Activated CD8-positive, alpha-beta memory T cell treated with anti-CD3 and anti-CD28 coated beads for 4 hours (primary cell): ENCODE results near the gene RBPJ.
A peak's percentile ranks its signal among the peaks of the same experiment; 100 is the strongest.
"Not testable (repeated sequence)": the region's sequence is repeated elsewhere in the genome, so short reads cannot be mapped to it uniquely, and the experiment has no call there.

ENCODE experiments used
- DNase-seq, 2 donors: peaks; one replicate each; pipeline ENCODE4 v3.0.0-alpha.2; 2020; ENCODE audit warnings: low read depth in 2 of 2

The RBPJ gene

DNA sequence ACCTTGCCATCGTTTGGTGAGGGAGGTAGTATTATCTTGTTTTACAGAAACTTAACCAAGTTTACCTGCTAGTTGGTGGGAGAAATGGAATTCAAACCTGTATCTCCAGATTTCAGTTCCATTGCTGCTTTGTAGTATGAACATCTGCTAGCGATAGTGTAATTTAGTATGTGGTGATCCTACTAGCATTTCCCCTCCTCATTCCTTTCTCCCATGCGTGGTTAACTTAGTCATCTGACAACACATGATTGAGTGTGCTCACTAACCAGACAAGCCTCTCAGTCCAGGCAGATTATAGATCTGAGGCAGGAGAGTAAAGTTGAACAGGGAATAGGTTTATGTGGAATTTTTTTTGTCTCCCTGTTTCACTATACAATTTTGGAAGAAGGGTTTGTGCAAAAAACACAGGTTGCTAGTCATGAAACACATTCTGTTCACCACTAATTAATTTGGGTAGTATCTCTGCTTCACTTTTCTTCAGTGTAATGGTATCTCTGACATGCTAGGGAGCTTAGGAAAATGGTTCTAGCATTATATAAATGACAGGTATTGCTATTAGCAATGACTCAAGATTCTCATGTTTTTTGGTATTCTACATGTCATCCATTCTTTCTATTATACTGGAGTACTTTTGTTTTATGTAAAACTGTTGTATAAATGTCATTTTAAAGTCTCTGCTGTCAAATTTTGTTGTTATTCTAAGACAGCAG, 21.7 kb downstream of the RBPJ start:
- DNase-seq, result no peak

DNA sequence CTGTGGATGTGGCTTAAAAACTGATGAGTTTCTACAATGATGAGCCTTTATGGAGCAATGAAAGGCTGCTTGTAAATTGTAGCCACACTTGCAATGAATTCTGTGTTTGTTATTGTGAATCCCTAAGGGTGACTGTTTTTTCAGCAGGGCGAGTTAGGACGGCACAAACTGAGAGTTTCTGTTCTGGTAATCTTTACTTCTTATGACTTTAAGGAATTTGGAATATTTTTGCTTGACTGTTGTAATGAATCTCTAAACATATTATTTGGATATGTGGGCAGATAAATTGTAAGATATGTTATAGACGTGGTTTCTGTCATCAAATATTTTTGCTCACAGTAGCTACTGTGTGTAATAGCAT, 22.2 kb downstream of the RBPJ start:
- DNase-seq, result no peak

GRCh38 chr4:26344901-26345564, 24.2 kb downstream of the RBPJ start:
- DNase-seq, result no peak

DNA sequence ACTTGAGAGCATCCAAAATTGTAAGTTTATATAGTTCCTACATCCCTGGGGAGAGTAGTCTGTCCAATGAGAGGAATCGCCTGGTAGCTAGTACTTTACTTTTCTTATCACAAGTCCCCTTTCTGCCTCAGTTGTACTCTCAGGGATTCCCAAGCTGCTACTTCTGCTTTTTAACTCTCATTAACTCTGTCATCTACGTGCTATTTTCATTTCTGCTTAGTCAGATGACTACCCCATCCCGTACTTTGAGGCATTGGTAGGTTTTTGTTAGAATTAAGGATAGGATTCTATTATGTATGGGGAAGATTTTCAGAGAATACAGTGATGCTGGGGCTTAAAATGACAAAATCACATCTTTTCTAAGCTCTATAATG, 24.7 kb downstream of the RBPJ start:
- no peak for DNase-seq

DNA sequence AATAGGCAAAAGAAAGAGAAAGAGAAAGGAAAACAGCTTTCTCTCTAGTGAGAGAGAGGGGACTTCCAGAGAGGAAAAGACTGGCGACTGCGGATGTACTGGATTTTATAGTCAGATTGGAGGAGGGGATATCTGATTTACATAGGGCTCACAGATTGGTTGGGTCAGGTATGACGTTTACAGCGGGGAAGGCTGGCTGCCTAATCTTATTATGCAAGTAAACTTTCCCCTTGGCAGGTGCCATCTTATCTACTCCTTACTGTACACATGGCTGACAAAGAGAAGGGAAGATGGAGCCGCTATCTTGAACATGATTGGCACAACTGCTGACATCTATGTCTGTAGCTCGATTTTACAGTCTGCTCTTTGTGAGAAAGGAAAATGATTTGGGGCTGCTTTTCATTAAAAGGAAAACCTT, 25.4 kb downstream of the RBPJ start:
- DNase-seq, result no peak

GRCh38 chr4:26349496-26349895, 28.7 kb downstream of the RBPJ start:
- no peak for DNase-seq

DNA sequence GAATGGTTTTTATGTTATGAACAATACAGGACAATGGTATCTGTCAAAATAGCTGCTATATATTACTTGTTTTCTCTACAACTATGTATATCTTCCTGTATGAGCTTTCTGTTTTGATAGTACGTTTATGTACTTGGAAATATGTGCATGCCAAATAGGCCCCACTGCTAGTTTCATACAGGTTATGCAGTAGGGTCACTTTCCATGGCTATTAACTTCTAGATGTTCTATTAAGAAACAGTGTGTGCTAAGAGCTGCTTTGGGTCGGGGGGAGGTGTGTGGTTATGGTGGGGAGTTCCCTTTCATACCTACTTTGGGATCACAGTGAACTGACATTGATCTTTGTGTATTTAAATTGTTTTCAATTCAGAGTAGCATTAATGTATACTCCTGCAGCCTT, 30.9 kb downstream of the RBPJ start:
- no peak for DNase-seq

DNA sequence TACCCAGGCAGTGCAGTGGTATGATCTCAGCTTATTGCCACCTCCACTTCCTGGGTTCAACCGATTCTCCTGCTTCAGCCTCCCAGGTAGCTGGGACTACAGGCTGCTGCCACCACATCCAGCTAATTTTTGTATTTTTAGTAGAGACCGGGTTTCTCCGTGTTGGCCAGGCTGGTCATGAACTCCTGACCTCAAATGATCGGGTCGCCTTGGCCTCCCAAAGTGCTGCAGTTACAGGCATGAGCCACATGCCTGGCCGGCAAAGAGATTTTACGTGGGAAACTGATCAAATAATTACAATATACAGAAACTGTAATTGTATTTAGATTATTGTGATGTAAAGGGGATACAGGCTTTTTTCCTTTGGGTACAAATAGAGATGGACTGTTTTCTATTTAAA, 33.7 kb downstream of the RBPJ start:
- no peak for DNase-seq

- DNase-seq, result no peak
Observed at GRCh38 chr4:26355392-26356052, 34.7 kb downstream of the RBPJ start.

DNA sequence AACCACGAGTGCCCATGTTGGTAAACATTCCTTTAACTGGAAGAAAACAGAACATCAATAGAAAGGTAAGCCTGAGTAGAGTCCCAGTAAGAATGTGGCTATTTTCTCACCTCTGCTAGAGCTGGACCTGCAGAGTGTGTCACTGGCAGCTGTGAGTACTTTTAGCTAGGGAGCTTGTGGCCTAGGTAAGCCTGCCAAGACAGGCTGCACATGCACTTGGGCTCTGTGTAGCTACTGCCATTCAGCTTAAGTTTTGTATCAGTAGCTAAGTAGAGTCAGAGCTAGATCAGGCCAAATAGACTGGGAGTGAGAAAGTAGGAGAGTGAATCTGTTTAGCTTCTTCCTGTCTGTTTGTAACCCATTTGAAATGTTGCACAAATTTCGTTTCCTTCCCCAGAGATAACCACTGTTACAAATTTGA, 35.3 kb downstream of the RBPJ start:
- no peak for DNase-seq

DNA sequence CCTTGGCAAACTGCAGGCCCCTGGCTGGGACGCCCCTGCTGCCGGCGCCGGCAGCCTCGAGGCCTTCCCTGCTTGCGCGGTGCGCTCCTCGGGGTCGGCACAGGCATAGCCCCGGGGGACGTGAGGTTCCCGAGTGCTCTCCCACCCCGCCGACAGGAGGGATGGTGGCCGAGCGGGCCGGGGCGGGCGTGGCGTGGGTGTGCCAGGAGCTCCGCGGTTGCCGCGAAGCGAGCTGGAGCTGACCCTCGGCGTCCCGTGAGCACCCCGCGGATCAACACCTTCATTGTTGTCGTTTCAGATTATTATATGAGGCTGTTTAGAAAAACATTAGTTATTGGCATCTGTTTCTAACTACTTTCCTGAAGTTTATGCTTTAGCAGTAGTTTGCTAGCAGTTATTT, 38.7 kb downstream of the RBPJ start:
- DNase-seq, result not testable (repeated sequence)

DNA sequence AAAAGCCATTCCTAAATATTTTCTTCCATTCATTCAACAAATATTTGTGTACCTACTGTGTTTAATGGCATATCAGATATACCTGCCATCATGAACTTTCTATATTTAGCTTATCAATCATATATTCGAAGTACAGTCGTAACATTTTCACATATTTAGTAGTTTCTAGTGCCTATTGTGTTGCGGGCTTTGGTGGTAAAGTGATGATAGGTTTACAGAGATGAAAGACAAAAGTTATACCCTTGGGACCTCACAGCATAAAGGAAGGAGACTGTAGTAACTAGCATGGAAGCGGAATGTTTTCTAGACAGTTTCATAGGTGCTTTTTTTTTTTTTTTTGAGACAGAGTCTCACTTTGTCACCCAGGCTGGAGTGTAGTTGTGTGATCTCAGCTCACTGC, 39.5 kb downstream of the RBPJ start:
- no peak for DNase-seq

DNA sequence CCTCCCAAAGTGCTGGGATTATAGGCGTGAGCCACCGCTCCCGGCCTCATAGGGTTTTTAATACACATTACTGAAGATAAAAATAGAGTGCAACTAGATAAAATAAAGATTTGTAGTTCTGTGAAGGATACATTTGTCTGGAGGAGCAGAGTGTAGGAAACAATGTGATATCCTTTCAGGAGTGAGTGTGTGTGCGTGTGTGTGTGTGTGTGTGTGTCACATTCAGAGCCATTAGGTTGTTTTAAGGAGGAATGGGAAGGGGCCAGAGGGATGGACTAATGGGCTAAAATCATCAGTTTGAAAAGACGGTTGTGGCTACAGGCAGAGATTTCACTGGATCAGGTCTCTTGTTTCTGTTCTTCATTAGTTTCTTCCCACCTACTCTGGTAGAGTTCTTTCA, 40.0 kb downstream of the RBPJ start:
- DNase-seq, result no peak

DNA sequence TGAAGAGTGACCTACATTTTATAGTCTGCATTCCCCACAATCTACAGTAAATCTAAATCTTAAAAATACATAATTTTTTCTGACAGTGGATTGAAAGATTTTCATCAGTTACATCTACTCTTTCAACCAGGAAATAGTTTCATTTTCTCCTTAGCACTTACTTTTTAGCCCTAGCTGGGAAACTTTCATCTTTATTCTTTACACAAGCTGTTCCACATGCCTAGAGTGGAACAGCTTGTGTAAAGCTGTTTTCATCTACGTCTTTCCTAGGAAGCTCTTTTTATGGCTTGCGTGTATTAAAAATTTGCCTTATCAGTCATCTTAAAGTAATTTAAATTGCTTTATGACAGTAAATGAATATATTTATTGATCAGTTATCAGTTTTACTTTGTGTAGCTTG, 40.5 kb downstream of the RBPJ start:
- DNase-seq, result no peak

DNA sequence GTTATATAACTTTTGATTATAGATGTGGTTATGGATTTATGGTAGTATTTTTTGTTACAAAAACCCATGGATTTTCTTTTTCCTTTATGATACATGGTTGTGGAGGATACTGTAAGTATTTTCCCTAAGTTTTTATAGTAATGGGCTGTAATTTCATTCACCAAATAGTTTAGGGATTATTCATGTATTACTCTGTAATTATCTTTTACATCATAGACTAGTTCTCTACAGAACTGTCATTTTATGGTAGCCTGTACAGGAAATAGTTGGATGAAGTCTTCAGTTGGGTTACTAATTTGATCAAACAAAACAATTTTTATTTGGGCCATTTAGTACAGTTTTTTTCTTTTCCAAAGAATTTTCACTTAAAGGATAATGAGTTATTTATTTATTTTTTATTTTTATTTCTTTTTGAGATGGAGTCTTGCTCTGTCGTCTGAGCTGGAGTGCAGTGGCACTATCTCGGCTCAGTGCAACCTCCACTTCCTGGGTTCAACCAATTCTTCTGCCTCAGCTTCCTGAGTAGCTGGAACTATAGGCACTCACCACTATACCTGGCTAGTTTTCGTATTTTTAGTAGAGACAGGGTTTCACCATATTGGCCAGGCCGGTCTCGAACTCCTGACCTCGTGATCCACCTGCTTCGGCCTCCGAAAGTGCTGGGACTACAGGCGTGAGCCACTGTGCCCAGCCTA, 42.1 kb downstream of the RBPJ start:
- no peak for DNase-seq

GRCh38 chr4:26365537-26366150, 44.8 kb downstream of the RBPJ start:
- no peak for DNase-seq

DNA sequence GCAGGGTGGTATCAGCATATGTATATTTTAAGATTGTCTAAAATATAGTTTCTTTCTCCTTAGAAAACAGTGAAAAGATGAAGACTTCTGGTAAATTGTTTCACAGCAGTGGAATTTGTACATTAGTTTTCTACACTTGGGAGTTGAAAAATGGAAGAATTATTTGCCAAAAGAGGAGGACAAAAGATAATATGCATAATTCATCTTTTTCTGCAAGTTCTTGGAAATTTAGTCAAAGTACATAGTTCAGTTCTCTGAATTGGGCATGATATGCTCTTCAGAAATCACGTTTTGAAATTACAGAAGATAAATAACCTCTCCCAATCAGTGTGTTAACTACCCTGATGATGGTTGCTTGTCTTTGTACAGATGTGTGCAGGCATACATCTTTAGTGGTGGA, 47.0 kb downstream of the RBPJ start:
- DNase-seq, result no peak

- DNase-seq, result no peak
Observed at GRCh38 chr4:26368685-26369084, 47.9 kb downstream of the RBPJ start.

GRCh38 chr4:26369132-26369531, 48.3 kb downstream of the RBPJ start:
- no peak for DNase-seq

GRCh38 chr4:26369581-26369980, 48.8 kb downstream of the RBPJ start:
- DNase-seq, result no peak

DNA sequence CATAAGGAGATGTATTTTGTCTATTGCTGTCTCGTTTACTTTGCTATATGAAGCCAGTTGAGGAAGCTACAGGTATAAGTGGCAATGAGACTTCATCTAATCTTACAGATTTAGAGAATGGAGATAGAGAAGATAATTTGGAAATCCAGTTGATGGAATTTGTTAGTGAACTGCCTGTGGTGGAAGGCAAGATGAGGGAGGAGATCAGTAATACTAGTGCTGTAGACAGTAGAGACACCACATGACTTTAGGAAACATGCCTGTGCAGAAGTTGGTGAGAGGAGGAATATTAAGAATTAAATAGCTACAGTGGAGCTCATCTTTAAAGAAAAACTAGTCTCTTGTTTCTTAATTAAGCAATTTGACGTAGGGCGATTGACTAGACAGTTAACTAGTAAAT, 51.3 kb downstream of the RBPJ start:
- DNase-seq, result no peak

DNA sequence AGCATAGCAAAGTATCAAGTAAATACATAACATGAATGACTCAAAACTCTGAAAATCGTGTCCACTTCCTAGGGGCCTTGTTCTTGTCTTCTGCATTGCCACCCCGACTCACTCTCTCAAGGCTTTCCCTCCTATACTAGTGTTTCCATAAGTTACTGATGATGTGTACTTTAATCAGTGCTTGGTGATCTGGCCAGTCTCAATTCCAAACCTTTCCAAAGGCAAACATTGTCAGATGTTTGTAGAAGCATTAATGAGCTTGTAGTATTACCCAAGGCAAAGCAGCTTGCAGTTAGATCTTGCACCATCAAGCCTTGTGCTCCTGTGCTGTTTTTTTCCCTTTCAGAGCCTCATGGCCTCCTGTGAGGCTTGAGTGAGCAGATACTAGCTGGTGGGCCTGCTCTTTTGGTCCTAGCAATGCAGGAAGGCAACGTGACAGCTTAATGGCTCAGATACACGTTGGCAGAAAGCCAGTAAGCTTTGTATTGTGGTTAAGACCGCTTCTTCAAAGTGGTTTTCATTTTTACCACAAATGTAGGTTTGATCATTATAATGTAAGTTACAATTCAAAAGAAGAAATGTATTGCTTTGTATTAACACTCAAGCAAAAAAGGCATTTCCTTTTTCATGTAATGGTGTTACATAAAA, 51.8 kb downstream of the RBPJ start:
- peak in 1 of 2 donors; percentile 13 for DNase-seq
